ENCODE results near the gene SLC2A10. TPM values are rescaled to one million over a fixed set of nuclear protein-coding genes. Genes with fewer than 3 reads are reported as not detected.

Gene SLC2A10
- total RNA-seq = 10 to 100 TPM in 3 of 4 donors, 1 to 10 TPM in 1; 8.2 to 33.5 (median 15.2) TPM

DNA sequence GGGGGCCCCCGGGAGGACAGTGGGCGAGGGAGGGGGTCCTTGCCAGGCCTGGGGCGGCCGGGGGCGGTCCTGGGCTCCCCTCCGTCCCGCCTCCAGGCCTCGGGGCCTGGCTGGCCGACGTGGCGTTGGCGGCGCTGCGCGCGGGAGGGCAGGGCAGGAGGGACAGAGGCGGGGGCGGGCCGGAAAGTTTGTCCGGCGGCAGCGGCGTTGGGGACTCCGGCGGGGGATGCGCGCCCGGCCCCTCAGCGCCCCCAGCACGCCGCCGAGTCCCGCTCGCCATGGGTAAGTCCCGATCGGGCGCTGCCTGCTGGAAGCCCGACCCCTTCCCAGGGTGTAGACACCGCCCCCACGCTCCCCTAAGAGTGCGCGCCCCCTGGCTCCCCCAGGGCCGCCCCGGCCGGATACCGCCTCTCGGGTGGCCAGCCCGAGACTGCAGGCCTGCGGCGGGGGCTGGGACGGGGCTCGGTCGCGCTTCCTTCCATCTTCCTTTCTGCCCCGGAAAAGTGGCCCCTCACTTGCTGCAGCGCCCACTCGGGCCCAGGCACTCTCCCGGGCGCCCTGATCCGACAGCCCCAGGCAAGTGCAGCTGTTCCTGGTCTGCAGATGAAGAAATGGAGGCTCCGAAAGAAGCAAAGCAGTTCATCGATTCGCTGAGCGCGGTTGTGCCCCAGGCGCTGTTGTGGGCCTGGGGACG is at the start of gene SLC2A10:
Gene SLC2A10 (plus strand): TSS at position 191 of the 694 bp plus-strand sequence. CDS start 88 bp downstream, at position 279.
- H3K36me3 ChIP-seq = no peaks in the 10 kb centered on the region
- H3K9me3 ChIP-seq = peaks cover 0 to 7% of the 10 kb centered on the region in 2 donors
- no peaks in the 10 kb centered on the region for H3K27me3 ChIP-seq
- peaks cover 7 to 48% (median 27%) of the 10 kb centered on the region in 4 donors for H3K4me1 ChIP-seq
- DNase-seq = peak; percentile 70
- peak within 1 kb of the TSS; percentile 45 to 77 (median 63) for H3K4me3 ChIP-seq
- TF ChIP-seq POLR2A (IDR thresholded peaks at IDR 0.05) (no peak), EP300 (IDR thresholded peaks at IDR 0.05; ENCODE audit: low read depth) (no peak), POLR2AphosphoS5 (IDR thresholded peaks at IDR 0.05) (no peak)
- TF ChIP-seq, protein P1, sequence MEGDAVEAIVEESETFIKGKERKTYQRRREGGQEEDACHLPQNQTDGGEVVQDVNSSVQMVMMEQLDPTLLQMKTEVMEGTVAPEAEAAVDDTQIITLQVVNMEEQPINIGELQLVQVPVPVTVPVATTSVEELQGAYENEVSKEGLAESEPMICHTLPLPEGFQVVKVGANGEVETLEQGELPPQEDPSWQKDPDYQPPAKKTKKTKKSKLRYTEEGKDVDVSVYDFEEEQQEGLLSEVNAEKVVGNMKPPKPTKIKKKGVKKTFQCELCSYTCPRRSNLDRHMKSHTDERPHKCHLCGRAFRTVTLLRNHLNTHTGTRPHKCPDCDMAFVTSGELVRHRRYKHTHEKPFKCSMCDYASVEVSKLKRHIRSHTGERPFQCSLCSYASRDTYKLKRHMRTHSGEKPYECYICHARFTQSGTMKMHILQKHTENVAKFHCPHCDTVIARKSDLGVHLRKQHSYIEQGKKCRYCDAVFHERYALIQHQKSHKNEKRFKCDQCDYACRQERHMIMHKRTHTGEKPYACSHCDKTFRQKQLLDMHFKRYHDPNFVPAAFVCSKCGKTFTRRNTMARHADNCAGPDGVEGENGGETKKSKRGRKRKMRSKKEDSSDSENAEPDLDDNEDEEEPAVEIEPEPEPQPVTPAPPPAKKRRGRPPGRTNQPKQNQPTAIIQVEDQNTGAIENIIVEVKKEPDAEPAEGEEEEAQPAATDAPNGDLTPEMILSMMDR (IDR thresholded peaks at IDR 0.05) = no peak
- 6% methylated on average over 61 of the region's 67 CpGs; no CpG with 5 or more reads in 1 of the 2 donors for whole genome bisulfite sequencing, 2 donors (ENCODE audit: low coverage in 1 of 2)
- intact Hi-C loops (cut with DNase I; ENCODE audit: low total_unique reads) = no loop called here
- in situ Hi-C loops (cut with MboI; ENCODE audit: low pct_ligation_motif_present in 1 of 4, low pct_unique_long_range_greater_than_20kb in 1 of 4, low sequenced_read_pairs in 3 of 4) = no loop called here
- peak within 1 kb of the TSS; percentile 84 to 94 (median 85) for H3K27ac ChIP-seq

DNA sequence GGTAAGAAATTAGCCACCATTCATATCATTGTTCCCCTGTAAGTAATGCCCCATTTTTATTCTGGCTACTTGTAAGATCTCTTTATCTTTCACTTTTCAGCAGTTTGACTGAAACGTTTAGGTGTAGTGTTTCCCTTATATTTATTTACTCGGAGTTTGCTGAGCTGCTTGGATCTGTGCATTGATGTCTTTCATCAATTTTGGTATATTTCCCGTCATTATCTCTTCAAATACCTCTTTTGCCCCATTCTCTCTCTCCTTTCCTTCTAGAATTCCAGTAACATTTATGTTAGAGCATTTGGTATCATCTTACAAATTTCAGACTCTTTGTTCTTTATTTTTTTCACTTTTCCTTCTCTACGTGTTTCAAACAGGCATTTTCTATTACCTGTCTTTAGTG is 49.0 kb upstream of the SLC2A10 start:
- WGBS, 2 donors (ENCODE audit: low coverage in 1 of 2) = 81 to 94% methylated on average over 4 of the region's 4 CpGs
- TF ChIP-seq POLR2A (IDR thresholded peaks at IDR 0.05) (no peak), EP300 (IDR thresholded peaks at IDR 0.05; ENCODE audit: low read depth) (no peak), POLR2AphosphoS5 (IDR thresholded peaks at IDR 0.05) (no peak)
- TF ChIP-seq, protein P1 (IDR thresholded peaks at IDR 0.05) = no peak
- no peak overlapping the region for H3K27ac ChIP-seq
- no peak overlapping the region for H3K4me3 ChIP-seq
- H3K4me1 ChIP-seq = no peaks in the 10 kb centered on the region
- no peaks in the 10 kb centered on the region for H3K9me3 ChIP-seq
- intact Hi-C loops (cut with DNase I; ENCODE audit: low total_unique reads) = no loop called here
- H3K36me3 ChIP-seq = no peaks in the 10 kb centered on the region
- in situ Hi-C loops (cut with MboI; ENCODE audit: low pct_ligation_motif_present in 1 of 4, low pct_unique_long_range_greater_than_20kb in 1 of 4, low sequenced_read_pairs in 3 of 4) = no loop called here
- H3K27me3 ChIP-seq = no peaks in the 10 kb centered on the region
- no peak for DNase-seq

DNA sequence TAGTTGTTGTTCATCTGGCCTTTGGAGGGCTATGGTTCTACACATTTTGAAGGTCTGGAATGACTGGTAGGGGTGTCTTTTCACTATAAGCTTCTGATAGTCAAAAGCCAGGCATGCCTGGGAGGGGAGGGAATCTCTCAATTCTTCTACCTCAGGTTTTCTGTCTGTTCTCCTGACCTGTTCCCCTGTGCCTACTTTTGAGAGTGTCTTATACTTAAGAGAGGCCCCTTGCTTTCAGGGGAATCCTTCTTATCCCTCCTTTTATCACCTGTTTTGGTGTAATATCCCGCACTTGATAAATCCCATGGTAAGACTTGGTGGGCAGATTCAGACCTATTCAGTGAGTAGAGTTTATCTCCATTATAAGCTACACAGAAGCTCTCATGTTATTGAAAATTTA is 47.8 kb upstream of the SLC2A10 start:
- Histone ChIP-seq H3K27ac (no peak overlapping the region), H3K9me3 (no peaks in the 10 kb centered on the region), H3K27me3 (no peaks in the 10 kb centered on the region), H3K36me3 (no peaks in the 10 kb centered on the region), H3K4me3 (no peak overlapping the region), H3K4me1 (no peaks in the 10 kb centered on the region)
- in situ Hi-C loops (cut with MboI; ENCODE audit: low pct_ligation_motif_present in 1 of 4, low pct_unique_long_range_greater_than_20kb in 1 of 4, low sequenced_read_pairs in 3 of 4) = no loop called here
- no peak for DNase-seq
- 100% methylated on average over 1 of the region's 1 CpG for WGBS, 2 donors (ENCODE audit: low coverage in 1 of 2)
- intact Hi-C loops (cut with DNase I; ENCODE audit: low total_unique reads) = no loop called here
- TF ChIP-seq, protein P1 (IDR thresholded peaks at IDR 0.05) = no peak
- TF ChIP-seq EP300 (IDR thresholded peaks at IDR 0.05; ENCODE audit: low read depth) (no peak), POLR2AphosphoS5 (IDR thresholded peaks at IDR 0.05) (no peak), POLR2A (IDR thresholded peaks at IDR 0.05) (no peak)

DNA sequence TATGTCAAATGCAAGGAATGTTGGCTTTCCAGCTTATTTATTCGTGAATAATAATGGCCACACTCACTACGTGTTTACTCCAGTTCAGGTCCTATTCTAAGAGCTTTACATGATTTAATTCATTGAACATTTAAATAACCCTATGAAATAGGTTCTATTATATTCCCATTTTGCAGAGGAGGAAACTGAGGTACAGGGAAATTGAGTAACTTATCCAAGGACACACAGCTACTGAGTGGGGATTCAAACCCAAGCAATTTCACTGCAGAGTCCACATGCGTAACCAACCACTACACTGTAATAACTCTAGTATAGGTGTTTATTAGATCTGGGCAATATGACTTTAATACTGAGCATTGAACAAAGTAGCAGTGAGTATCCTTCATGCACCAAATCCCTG is 45.9 kb upstream of the SLC2A10 start:
- Histone ChIP-seq H3K4me3 (no peak overlapping the region), H3K4me1 (no peaks in the 10 kb centered on the region), H3K27ac (no peak overlapping the region), H3K36me3 (no peaks in the 10 kb centered on the region), H3K27me3 (no peaks in the 10 kb centered on the region), H3K9me3 (no peaks in the 10 kb centered on the region)
- intact Hi-C loops (cut with DNase I; ENCODE audit: low total_unique reads) (no loop called here), in situ Hi-C loops (cut with MboI; ENCODE audit: low pct_ligation_motif_present in 1 of 4, low pct_unique_long_range_greater_than_20kb in 1 of 4, low sequenced_read_pairs in 3 of 4) (no loop called here)
- TF ChIP-seq POLR2A (IDR thresholded peaks at IDR 0.05) (no peak), POLR2AphosphoS5 (IDR thresholded peaks at IDR 0.05) (no peak), EP300 (IDR thresholded peaks at IDR 0.05; ENCODE audit: low read depth) (no peak)
- TF ChIP-seq, protein P1 (IDR thresholded peaks at IDR 0.05) = no peak
- 84 to 91% methylated on average over 3 of the region's 3 CpGs for WGBS, 2 donors (ENCODE audit: low coverage in 1 of 2)
- DNase-seq = no peak
